LNCAP (cell line): ENCODE results near the gene UBL7.

ENCODE experiments used
- CTCF ChIP-seq: fragments of 450-650 bp; IDR thresholded peaks from 2 replicates; pipeline ENCODE4 v1.5.1; 2017; ENCODE audit warnings: mild to moderate bottlenecking

The UBL7 gene

DNA sequence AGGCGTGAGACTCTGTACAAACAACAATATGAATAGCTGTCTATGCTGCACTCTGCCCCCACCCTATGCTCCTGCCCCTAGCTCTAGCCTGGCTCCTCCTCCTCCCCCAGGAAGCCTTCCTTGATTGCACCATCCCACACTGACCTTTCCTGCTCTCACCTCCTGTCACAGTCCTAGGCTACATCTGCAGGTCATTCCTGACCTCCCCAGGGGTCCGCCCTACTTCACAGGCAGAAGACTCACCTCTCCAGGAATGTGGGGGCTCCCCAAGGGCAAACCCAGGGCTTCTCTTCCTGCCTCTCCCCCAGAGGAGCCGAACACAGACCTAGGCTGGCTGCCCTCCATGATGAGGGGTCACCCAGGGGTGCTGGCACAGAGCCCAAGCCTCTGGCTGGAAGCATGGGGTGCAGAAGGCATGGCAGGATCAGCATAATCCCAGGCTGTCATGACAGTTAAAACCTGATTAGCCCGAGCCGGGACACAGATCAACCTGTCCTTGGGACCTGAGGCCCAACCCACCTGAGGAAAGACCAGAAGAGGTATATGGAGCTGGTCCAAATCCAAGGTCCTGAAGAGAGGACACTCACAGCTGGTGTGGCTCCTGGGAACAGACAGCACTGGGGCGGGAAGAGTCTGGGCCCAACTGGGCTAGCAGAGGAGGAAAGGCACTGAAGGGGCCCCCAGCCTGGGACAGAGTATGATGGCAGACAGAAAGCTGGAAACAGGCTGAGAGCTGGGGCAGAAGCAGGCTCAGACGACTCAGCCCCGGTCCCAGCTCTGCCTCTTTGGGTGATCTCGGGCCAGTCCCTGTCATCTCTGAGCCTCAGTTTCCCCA, 33.1 kb downstream of the UBL7 start:
- no peak for TF ChIP-seq CTCF

DNA sequence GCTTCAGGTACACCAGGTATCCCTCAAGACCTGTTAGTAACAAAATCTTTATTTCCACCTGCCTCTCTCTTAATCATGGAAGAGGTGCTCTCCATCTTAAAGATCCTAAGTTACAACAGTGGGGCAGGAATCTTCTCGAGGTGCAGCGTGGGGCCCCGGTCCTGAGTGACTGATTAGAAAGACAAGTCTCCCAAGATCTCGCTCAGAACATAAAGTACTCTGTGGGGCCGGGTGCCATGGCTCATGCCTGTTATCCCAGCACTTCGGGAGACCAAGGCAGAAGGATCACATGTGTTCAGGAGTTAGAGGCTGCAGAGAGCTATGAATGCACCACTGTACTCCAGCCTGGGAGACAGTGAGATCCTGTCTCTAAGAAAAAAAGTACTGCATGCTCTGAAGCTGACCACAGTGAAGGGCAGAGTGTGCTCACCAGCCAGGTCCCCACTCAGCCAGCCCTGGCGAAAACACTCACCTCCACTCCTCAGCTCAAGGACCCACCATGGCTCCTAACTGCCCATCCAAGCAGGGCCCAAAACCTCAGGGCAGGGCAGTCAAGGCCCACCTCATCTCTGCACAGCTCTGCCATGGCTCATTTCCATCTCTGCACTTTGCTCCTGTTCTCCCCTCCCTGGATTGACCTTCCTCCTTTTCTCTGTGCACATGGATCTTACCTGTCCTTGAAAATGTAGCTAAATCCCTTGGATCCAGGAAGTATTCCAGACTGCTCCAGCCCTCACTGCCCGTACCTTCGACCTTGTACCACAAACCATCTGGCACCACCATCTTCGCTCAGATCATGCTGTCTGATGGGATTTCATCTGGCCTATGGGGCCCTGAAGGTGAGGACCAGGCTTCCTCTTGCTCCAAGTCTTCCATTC, 34.3 kb downstream of the UBL7 start:
- no peak for TF ChIP-seq CTCF

- TF ChIP-seq CTCF = no peak
Measured at GRCh38 chr15:74425630-74426029, 35.3 kb downstream of the UBL7 start.

GRCh38 chr15:74424901-74425528, 35.9 kb downstream of the UBL7 start:
- no peak for TF ChIP-seq CTCF

- no peak for TF ChIP-seq CTCF
Measured at GRCh38 chr15:74423431-74424257, 37.3 kb downstream of the UBL7 start.

DNA sequence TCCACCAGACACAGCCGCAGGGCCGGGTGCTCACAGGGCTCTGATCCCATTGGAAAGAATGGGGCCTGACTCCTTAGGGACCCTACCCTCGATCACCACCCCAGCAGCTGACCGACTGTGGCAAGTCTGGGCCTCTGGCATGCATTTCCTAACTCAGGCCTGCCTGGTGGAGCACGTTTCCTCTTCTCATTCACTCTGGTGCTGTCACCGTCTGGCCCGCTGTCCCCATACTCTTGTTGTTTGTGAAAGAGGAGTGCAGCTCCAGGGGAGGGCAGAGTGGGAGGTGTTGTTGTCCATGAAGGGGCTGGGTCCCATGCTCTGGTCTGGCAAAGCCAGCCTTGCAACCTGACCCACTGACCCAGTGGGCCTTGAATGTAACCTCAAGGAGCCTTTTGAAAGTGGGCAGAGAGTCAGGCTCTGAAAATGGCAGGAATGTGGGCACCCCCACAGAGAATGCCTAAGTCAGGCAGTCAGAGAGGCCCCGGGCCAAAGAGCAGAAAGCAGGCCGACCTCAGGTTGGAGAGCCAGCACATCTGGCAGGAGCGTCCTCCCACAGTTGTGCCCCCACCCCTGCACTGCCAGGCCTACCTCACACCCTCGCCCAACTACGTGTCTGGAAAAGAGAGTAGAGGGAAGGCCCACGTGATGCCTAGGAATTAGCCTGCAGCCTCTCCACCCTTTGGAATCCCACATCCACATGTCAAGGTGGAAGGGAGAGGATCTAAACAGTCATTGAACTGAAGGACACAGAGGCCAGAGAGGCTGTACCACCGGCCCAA, 38.1 kb downstream of the UBL7 start:
- TF ChIP-seq CTCF = no peak
